H1 (cell line): ENCODE results near the gene SERPINF2. TPM values are rescaled to one million over a fixed set of nuclear protein-coding genes. Genes with fewer than 3 reads are reported as not detected.

Experiments
- CTCF ChIA-PET: fragments of 300-600 bp; sonication (Branson Sonifier 250); formaldehyde crosslinking; loops from one replicate; lab custom pipeline; 2021; ENCODE audit not compliant: partially characterized antibody; lab: Charles Lee
- POLR2A ChIA-PET: fragments of 300-600 bp; sonication (Branson Sonifier 250); formaldehyde crosslinking; loops from one replicate; lab custom pipeline; 2021; ENCODE audit warnings: inconsistent platforms; ENCODE audit not compliant: partially characterized antibody; lab: Charles Lee
- DNase-seq, 2 experiments: peaks; one replicate each; pipeline versions ENCODE4 v3.0.0 to v3.0.0-alpha.2; 2010 to 2022; ENCODE audit warnings: low spot score in 2 of 2, low read depth in 1 of 2, mixed read lengths in 1 of 2
- FAIRE-seq: peaks from 2 replicates; lab custom pipeline; 2011; peaks lifted over from hg19 to GRCh38; lab: Jason Lieb, UNC
- H2AFZ ChIP-seq: 2 replicates; pipeline ENCODE4 v1.8.1; 2012; ENCODE audit warnings: low read length, inconsistent platforms
- H2AK5ac ChIP-seq: 2 replicates; pipeline ENCODE4 v1.6.1; 2013; ENCODE audit warnings: low read depth, low read length
- H2BK120ac ChIP-seq: replicated peaks from 2 replicates; pipeline ENCODE3; 2013; ENCODE audit warnings: low read depth, low read length, inconsistent platforms
- H2BK12ac ChIP-seq: 2 replicates; pipeline ENCODE4 v1.6.1; 2013; ENCODE audit warnings: low read depth, low read length
- H2BK15ac ChIP-seq: 2 replicates; pipeline ENCODE4 v1.6.1; 2013; ENCODE audit warnings: low read length
- H2BK20ac ChIP-seq: 2 replicates; pipeline ENCODE4 v1.6.1; 2013; ENCODE audit warnings: low read length
- H2BK5ac ChIP-seq: 2 replicates; pipeline ENCODE4 v1.6.1; 2013; ENCODE audit warnings: low read depth, low read length
- H3K14ac ChIP-seq: 2 replicates; pipeline ENCODE4 v1.6.1; 2013; ENCODE audit warnings: inconsistent platforms; ENCODE audit not compliant: insufficient read length
- H3K18ac ChIP-seq: 2 replicates; pipeline ENCODE4 v1.6.1; 2013; ENCODE audit warnings: low read length; ENCODE audit errors: extremely low read depth
- H3K23ac ChIP-seq: 2 replicates; pipeline ENCODE4 v1.6.1; 2013; ENCODE audit warnings: inconsistent platforms; ENCODE audit not compliant: insufficient read length
- H3K23me2 ChIP-seq: 2 replicates; pipeline ENCODE4 v1.6.1; 2013; ENCODE audit warnings: low read depth, low read length
- H3K27ac ChIP-seq: 2 replicates; pipeline ENCODE4 v1.6.1; 2011; ENCODE audit warnings: low read depth, low read length, inconsistent platforms
- H3K27me3 ChIP-seq, 4 experiments: replicated peaks in 1 of 4; 1 replicate in 1 of 4; 2 replicates in 3 of 4; pipeline versions ENCODE4 v1.6.1 to v1.8.1; 2011 to 2013; ENCODE audit warnings: low read length in 3 of 4, mild to moderate bottlenecking in 3 of 4, inconsistent platforms in 2 of 4, mixed read lengths in 2 of 4, moderate library complexity in 1 of 4; ENCODE audit not compliant: control insufficient read depth in 3 of 4, insufficient read depth in 3 of 4; ENCODE audit errors: extremely low read depth in 1 of 4
- H3K36me3 ChIP-seq, 4 experiments: 2 replicates each; pipeline versions ENCODE4 v1.6.1 to v1.8.1; 2011 to 2013; ENCODE audit warnings: mild to moderate bottlenecking in 4 of 4, low read length in 3 of 4, moderate library complexity in 2 of 4, control low read depth in 1 of 4, inconsistent platforms in 1 of 4; ENCODE audit not compliant: insufficient read depth in 4 of 4, control insufficient read depth in 2 of 4
- H3K4ac ChIP-seq: replicated peaks from 2 replicates; pipeline ENCODE3; 2013; ENCODE audit warnings: low read length, low read depth, mixed read lengths, inconsistent platforms; ENCODE audit not compliant: insufficient read length
- H3K4me1 ChIP-seq, 4 experiments: replicated peaks in 1 of 4; 1 replicate in 1 of 4; 2 replicates in 3 of 4; pipeline versions ENCODE4 v1.6.1 to v1.8.1; 2011 to 2013; ENCODE audit warnings: low read length in 3 of 4, inconsistent platforms in 2 of 4, mixed read lengths in 1 of 4; ENCODE audit not compliant: insufficient read depth in 4 of 4, control insufficient read depth in 3 of 4
- H3K4me2 ChIP-seq, 2 experiments: 2 replicates each; pipeline versions ENCODE4 v1.6.1 to v1.8.1; 2011 to 2013; ENCODE audit warnings: low read depth in 2 of 2, low read length in 2 of 2, control low read depth in 1 of 2, inconsistent platforms in 1 of 2, mild to moderate bottlenecking in 1 of 2; ENCODE audit not compliant: insufficient read depth in 1 of 2
- H3K4me3 ChIP-seq, 4 experiments: fragments of 200-600, 300-600 bp in 1 of 4; sonication (generic), shearing (Covaris generic), sonication (Bioruptor Twin) in 1 of 4; 2 replicates each; pipeline versions ENCODE4 v1.5.1 to v1.8.1; 2011 to 2016; ENCODE audit warnings: low read length in 4 of 4, low read depth in 3 of 4, control low read depth in 2 of 4, inconsistent platforms in 2 of 4, mild to moderate bottlenecking in 2 of 4, mixed read lengths in 1 of 4, moderate library complexity in 1 of 4; ENCODE audit not compliant: insufficient read depth in 2 of 4; ENCODE audit errors: extremely low read depth in 1 of 4
- H3K56ac ChIP-seq: replicated peaks from 2 replicates; pipeline ENCODE3; 2013; ENCODE audit warnings: low read depth, mild to moderate bottlenecking, mixed read lengths, low read length, inconsistent platforms; ENCODE audit not compliant: insufficient read length
- H3K79me1 ChIP-seq: 2 replicates; pipeline ENCODE4 v1.6.1; 2013; ENCODE audit warnings: low read depth, low read length, control low read depth
- H3K79me2 ChIP-seq, 2 experiments: 2 replicates each; pipeline versions ENCODE4 v1.6.1 to v1.8.1; 2012 to 2013; ENCODE audit warnings: low read length in 2 of 2, mild to moderate bottlenecking in 2 of 2, inconsistent platforms in 1 of 2; ENCODE audit not compliant: insufficient read depth in 2 of 2, control insufficient read depth in 1 of 2
- H3K9ac ChIP-seq, 4 experiments: replicated peaks in 1 of 4; 1 replicate in 1 of 4; 2 replicates in 3 of 4; pipeline versions ENCODE4 v1.6.1 to v1.8.1; 2011 to 2013; ENCODE audit warnings: low read depth in 3 of 4, low read length in 3 of 4, control low read depth in 2 of 4, mild to moderate bottlenecking in 2 of 4, moderate library complexity in 2 of 4, inconsistent platforms in 1 of 4; ENCODE audit errors: extremely low read depth in 1 of 4
- H3K9me3 ChIP-seq, 2 experiments: 2 replicates each; pipeline versions ENCODE4 v1.6.1 to v1.8.1; 2012 to 2013; ENCODE audit warnings: mild to moderate bottlenecking in 2 of 2, moderate library complexity in 2 of 2, control low read depth in 1 of 2, inconsistent platforms in 1 of 2, low read depth in 1 of 2, low read length in 1 of 2, mixed read lengths in 1 of 2; ENCODE audit not compliant: insufficient read depth in 2 of 2
- H4K20me1 ChIP-seq, 2 experiments: replicated peaks in 1 of 2; 2 replicates each; pipeline versions ENCODE3 to v1.8.1; 2011 to 2013; ENCODE audit warnings: inconsistent platforms in 2 of 2, low read length in 2 of 2, mild to moderate bottlenecking in 1 of 2; ENCODE audit not compliant: insufficient read depth in 2 of 2, control insufficient read depth in 1 of 2
- H4K5ac ChIP-seq: 2 replicates; pipeline ENCODE4 v1.6.1; 2013; ENCODE audit warnings: low read length, low read depth, mixed read lengths, inconsistent platforms; ENCODE audit not compliant: insufficient read length
- H4K8ac ChIP-seq: 2 replicates; pipeline ENCODE4 v1.8.0; 2013; ENCODE audit warnings: mild to moderate bottlenecking, moderate library complexity, low read length, inconsistent platforms; ENCODE audit not compliant: insufficient read depth; ENCODE audit errors: extremely low read depth
- H4K91ac ChIP-seq: replicated peaks from 2 replicates; pipeline ENCODE3; 2013; ENCODE audit warnings: low read length, mixed read lengths, inconsistent platforms; ENCODE audit not compliant: insufficient read length
- BACH1 ChIP-seq: IDR thresholded peaks from 2 replicates; pipeline ENCODE4 v1.6.1; 2012; ENCODE audit warnings: low read length, improper control_type of control experiment
- EZH2 ChIP-seq: fragments of 200-600 bp; sonication (generic); IDR thresholded peaks from 2 replicates; pipeline ENCODE4 v1.7.1; 2012; ENCODE audit warnings: low read depth, mild to moderate bottlenecking, moderate library complexity, low read length, inconsistent platforms; ENCODE audit not compliant: severe bottlenecking
- HDAC6 ChIP-seq: IDR thresholded peaks from one replicate; pipeline ENCODE4 v1.7.1; 2012; ENCODE audit warnings: low read depth, mild to moderate bottlenecking, inconsistent platforms, low read length, moderate library complexity
- KDM4A ChIP-seq: IDR thresholded peaks from one replicate; pipeline ENCODE4 v1.7.1; 2012; ENCODE audit warnings: low read depth, mild to moderate bottlenecking, moderate library complexity, low read length, inconsistent platforms; ENCODE audit not compliant: severe bottlenecking
- POLR2AphosphoS5 ChIP-seq: IDR thresholded peaks from 2 replicates; pipeline ENCODE4 v1.6.1; 2011; ENCODE audit warnings: low read depth, low read length
- SIN3A ChIP-seq, 2 experiments: IDR thresholded peaks in 1 of 2; conservative IDR thresholded peaks in 1 of 2; 2 replicates each; pipeline ENCODE4 v1.6.1; 2011 to 2012; ENCODE audit warnings: low read length in 2 of 2, improper control_type of control experiment in 1 of 2, low read depth in 1 of 2, mild to moderate bottlenecking in 1 of 2
- SIX5 ChIP-seq: IDR thresholded peaks from 2 replicates; pipeline ENCODE4 v1.6.1; 2011; ENCODE audit warnings: mild to moderate bottlenecking, low read depth, low read length
- SP2 ChIP-seq: IDR thresholded peaks from 2 replicates; pipeline ENCODE4 v1.6.1; 2012; ENCODE audit warnings: mild to moderate bottlenecking, low read length, inconsistent platforms
- SP4 ChIP-seq: IDR thresholded peaks from 2 replicates; pipeline ENCODE4 v1.6.1; 2012; ENCODE audit warnings: low read length, inconsistent platforms
- SUZ12 ChIP-seq: fragments of 200-600 bp; sonication (generic); IDR thresholded peaks from 2 replicates; pipeline ENCODE4 v1.6.1; 2012; ENCODE audit warnings: mild to moderate bottlenecking, inconsistent platforms, low read length, moderate library complexity, mixed read lengths
- TAF7 ChIP-seq: optimal IDR thresholded peaks from 2 replicates; pipeline ENCODE3; 2011; ENCODE audit warnings: low read depth, mild to moderate bottlenecking, inconsistent platforms, low read length, moderate library complexity, borderline replicate concordance
- TCF12 ChIP-seq: IDR thresholded peaks from 2 replicates; pipeline ENCODE4 v1.6.1; 2011; ENCODE audit warnings: low read depth, mild to moderate bottlenecking, low read length
- WGBS, 2 experiments: shearing (Covaris generic) in 1 of 2; methylation state at CpG; one replicate each; pipeline versions ENCODE4 v1.1.6 to v1.1.7; 2013 to 2015; ENCODE audit warnings: low lambda C conversion rate in 2 of 2, mixed read lengths in 2 of 2, inconsistent platforms in 1 of 2, low coverage in 1 of 2, missing lambda C conversion rate in 1 of 2; ENCODE audit not compliant: insufficient replicate concordance in 2 of 2, insufficient coverage in 1 of 2, insufficient read length in 1 of 2; ENCODE audit errors: extremely low coverage in 1 of 2, missing lambda C conversion rate in 1 of 2; 5-methylcytosine and 5-hydroxymethylcytosine counted together
- polyA plus RNA-seq, 7 experiments: library from polyadenylated mRNA; depleted of rRNA in 3 of 7; stranded (reverse) in 5 of 7; unstranded in 2 of 7; fragments of >200 nt in 5 of 7; fragments of 200-250 nt in 2 of 7; gene quantifications; 1 replicate in 5 of 7; 2 replicates in 1 of 7; 4 replicates in 1 of 7; pipeline versions ENCODE4 v1.2.1 to v1.2.3, GENCODE V29; 2011 to 2013; ENCODE audit warnings: missing spikeins in 2 of 7, mixed read lengths in 2 of 7
- total RNA-seq: library from RNA; stranded (reverse); fragmentation: NEBNext Ultra II Directional; extraction: Animal tissue kit (Norgen Biotek cat#: 25700); gene quantifications from 2 replicates; pipeline ENCODE4 v1.2.1, GENCODE V29; 2021
- TF ChIP-seq, protein P1 (sequence below): IDR thresholded peaks from 2 replicates; pipeline ENCODE4 v1.6.1; 2011; ENCODE audit warnings: low read depth, mild to moderate bottlenecking, low read length; ENCODE audit not compliant: insufficient read depth
- TF ChIP-seq, protein P2 (sequence below): IDR thresholded peaks from 2 replicates; pipeline ENCODE4 v1.6.1; 2012; ENCODE audit warnings: inconsistent platforms

The SERPINF2 gene
- total and polyA plus RNA-seq, 2 of the 8 experiments (the other 6 are each of a cell fraction or from before 2014, with no cell fraction given) = 1.8 to 3.2 TPM

DNA sequence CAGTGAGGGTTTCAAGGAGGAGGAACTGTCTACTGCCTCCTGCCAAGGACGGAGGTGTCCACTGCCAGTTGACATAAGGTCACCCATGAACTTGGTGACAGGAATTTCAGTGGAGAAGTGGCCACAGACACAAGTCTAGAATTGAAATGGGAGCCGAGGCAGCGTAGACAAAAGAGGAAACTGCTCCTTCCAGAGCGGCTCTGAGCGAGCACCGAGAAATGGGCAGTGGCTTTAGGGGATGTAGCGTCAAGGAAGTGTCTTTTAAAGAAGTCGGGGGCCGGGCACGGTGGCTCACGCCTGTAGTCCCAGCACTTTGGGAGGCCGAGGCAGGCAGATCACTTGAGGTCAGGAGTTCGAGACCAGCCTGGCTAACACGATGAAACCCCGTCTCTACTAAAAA is 16.1 kb downstream of the SERPINF2 start:
- ChIA-PET POLR2A (no interaction called here), CTCF (no interaction called here)
- Histone ChIP-seq H3K23ac (no peak overlapping the region), H3K27ac (no peak overlapping the region), H2AFZ (no peak overlapping the region), H2BK120ac (no peak overlapping the region), H4K91ac (no peak overlapping the region), H2BK12ac (0 out of 2 replicates have a peak overlapping the region, but pooled peaks have one; percentile 27), H2BK20ac (no peak overlapping the region), H3K4me1 (peaks cover 0 to 31% (median 24%) of the 10 kb centered on the region in 4 experiments; a peak in 6 of 7 replicates), H3K27me3 (no peaks in the 10 kb centered on the region; a peak in 2 of 7 replicates), H3K4ac (no peak overlapping the region), H3K79me1 (no peaks in the 10 kb centered on the region), H4K5ac (no peak overlapping the region), H2AK5ac (no peak overlapping the region), H3K18ac (no peak overlapping the region), H3K9ac (no peak overlapping the region), H2BK5ac (no peak overlapping the region), H3K14ac (no peak overlapping the region), H4K20me1 (no peaks in the 10 kb centered on the region), H3K4me3 (no peak overlapping the region), H3K9me3 (no peaks in the 10 kb centered on the region), H3K4me2 (no peak overlapping the region), H3K56ac (no peak overlapping the region), H3K36me3 (no peaks in the 10 kb centered on the region), H4K8ac (0 out of 2 replicates have a peak overlapping the region, but pooled peaks have one; percentile 57), H2BK15ac (no peak overlapping the region), H3K23me2 (peaks cover 9% of the 10 kb centered on the region; the same call in 1 of the 2 replicates), H3K79me2 (no peaks in the 10 kb centered on the region)
- TF ChIP-seq SUZ12 = no peak
- TF ChIP-seq SIN3A (conservative IDR thresholded peaks at IDR 0.05 in 1 of 2, IDR thresholded peaks at IDR 0.05 in 1 of 2; ENCODE audit: low read depth in 1 of 2, low read length in 2 of 2) = no peak
- no peak for TF ChIP-seq TCF12
- TF ChIP-seq SIX5 = no peak
- no peak for TF ChIP-seq SP4
- TF ChIP-seq, protein P1, sequence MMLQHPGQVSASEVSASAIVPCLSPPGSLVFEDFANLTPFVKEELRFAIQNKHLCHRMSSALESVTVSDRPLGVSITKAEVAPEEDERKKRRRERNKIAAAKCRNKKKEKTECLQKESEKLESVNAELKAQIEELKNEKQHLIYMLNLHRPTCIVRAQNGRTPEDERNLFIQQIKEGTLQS = no peak
- no peak for TF ChIP-seq KDM4A
- no peak for TF ChIP-seq BACH1
- TF ChIP-seq EZH2 = no peak
- TF ChIP-seq, protein P2, sequence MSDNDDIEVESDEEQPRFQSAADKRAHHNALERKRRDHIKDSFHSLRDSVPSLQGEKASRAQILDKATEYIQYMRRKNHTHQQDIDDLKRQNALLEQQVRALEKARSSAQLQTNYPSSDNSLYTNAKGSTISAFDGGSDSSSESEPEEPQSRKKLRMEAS = no peak
- TF ChIP-seq POLR2AphosphoS5 = no peak
- TF ChIP-seq SP2 = no peak
- TF ChIP-seq TAF7 = no peak
- no peak for TF ChIP-seq HDAC6
- WGBS, 2 experiments = 94% methylated on average over 15 of the region's 15 CpGs; no CpG with 5 or more reads in 1 of the 2 experiments
- DNase-seq (no peak), FAIRE-seq (no peak)
